Osteocyte (in vitro differentiated cells): ENCODE data around the gene PBX3. TPM values are rescaled to one million over a fixed set of nuclear protein-coding genes. Genes with fewer than 3 reads are reported as not detected.

Source experiments
- DNase-seq: peaks from one replicate; pipeline ENCODE4 v3.0.0; 2021; ENCODE audit warnings: mixed read lengths; ENCODE audit not compliant: unreplicated experiment; ENCODE audit errors: extremely low spot score
- H3K27ac Mint-ChIP-seq: one replicate; pipeline ENCODE4 v1.8.0; 2021; ENCODE audit warnings: mild to moderate bottlenecking, mixed read lengths; ENCODE audit not compliant: unreplicated experiment
- H3K27me3 Mint-ChIP-seq: one replicate; pipeline ENCODE4 v1.8.0; 2021; ENCODE audit warnings: mixed read lengths; ENCODE audit not compliant: unreplicated experiment
- H3K36me3 Mint-ChIP-seq: one replicate; pipeline ENCODE4 v1.8.0; 2021; ENCODE audit warnings: mixed read lengths; ENCODE audit not compliant: unreplicated experiment
- H3K4me1 Mint-ChIP-seq: one replicate; pipeline ENCODE4 v1.8.0; 2021; ENCODE audit warnings: mixed read lengths; ENCODE audit not compliant: unreplicated experiment
- H3K4me3 Mint-ChIP-seq: one replicate; pipeline ENCODE4 v1.8.0; 2021; ENCODE audit warnings: mild to moderate bottlenecking, moderate library complexity, mixed read lengths; ENCODE audit not compliant: unreplicated experiment
- H3K9me3 Mint-ChIP-seq: one replicate; pipeline ENCODE4 v1.8.0; 2021; ENCODE audit warnings: mixed read lengths; ENCODE audit not compliant: unreplicated experiment
- CTCF ChIP-seq: fragments of 200-600 bp; sonication (generic); IDR thresholded peaks from 2 replicates; pipeline ENCODE4 v1.5.0; 2021; ENCODE audit warnings: antibody characterized with exemption, mild to moderate bottlenecking, moderate library complexity
- total RNA-seq: library from RNA; stranded (reverse); gene quantifications from 2 replicates; pipeline ENCODE4 v1.2.1, GENCODE V29; 2021

PBX3 gene
- total RNA-seq, 1 donor from 2014 or later, result 16.0 TPM

GRCh38 chr9:125785248-125785751, 38.1 kb downstream of the PBX3 start:
- peaks cover 14% of the 10 kb centered on the region for H3K4me1 Mint-ChIP-seq
- no peak overlapping the region for H3K4me3 Mint-ChIP-seq
- peaks cover 21% of the 10 kb centered on the region for H3K36me3 Mint-ChIP-seq
- H3K27me3 Mint-ChIP-seq, result no peaks in the 10 kb centered on the region
- no peak for DNase-seq
- H3K9me3 Mint-ChIP-seq, result peaks cover 9% of the 10 kb centered on the region
- no peak overlapping the region for H3K27ac Mint-ChIP-seq
- no peak for TF ChIP-seq CTCF

- no peaks in the 10 kb centered on the region for H3K27me3 Mint-ChIP-seq
- peaks cover 16% of the 10 kb centered on the region for H3K36me3 Mint-ChIP-seq
- peaks cover 14% of the 10 kb centered on the region for H3K4me1 Mint-ChIP-seq
- TF ChIP-seq CTCF, result no peak
- H3K4me3 Mint-ChIP-seq, result no peak overlapping the region
- DNase-seq, result no peak
- peaks cover 4% of the 10 kb centered on the region for H3K9me3 Mint-ChIP-seq
- no peak overlapping the region for H3K27ac Mint-ChIP-seq
These were observed 40.5 kb downstream of the PBX3 start for GRCh38 chr9:125787715-125788114.

- H3K9me3 Mint-ChIP-seq, result no peaks in the 10 kb centered on the region
- TF ChIP-seq CTCF, result no peak
- H3K4me1 Mint-ChIP-seq, result peaks cover 10% of the 10 kb centered on the region
- H3K27me3 Mint-ChIP-seq, result no peaks in the 10 kb centered on the region
- peaks cover 12% of the 10 kb centered on the region for H3K36me3 Mint-ChIP-seq
- no peak overlapping the region for H3K27ac Mint-ChIP-seq
- no peak for DNase-seq
- H3K4me3 Mint-ChIP-seq, result no peak overlapping the region
These were observed 42.0 kb downstream of the PBX3 start for GRCh38 chr9:125789196-125789595.

- Mint-ChIP-seq H3K9me3 (no peaks in the 10 kb centered on the region), H3K4me1 (peaks cover 7% of the 10 kb centered on the region), H3K27ac (no peak overlapping the region), H3K36me3 (no peaks in the 10 kb centered on the region), H3K27me3 (no peaks in the 10 kb centered on the region), H3K4me3 (no peak overlapping the region)
- no peak for DNase-seq
- TF ChIP-seq CTCF, result no peak
These were observed 47.5 kb downstream of the PBX3 start for GRCh38 chr9:125794708-125795107.

GRCh38 chr9:125795970-125796596, 48.9 kb downstream of the PBX3 start:
- DNase-seq, result no peak
- no peak overlapping the region for H3K4me3 Mint-ChIP-seq
- H3K4me1 Mint-ChIP-seq, result peaks cover 10% of the 10 kb centered on the region
- H3K36me3 Mint-ChIP-seq, result no peaks in the 10 kb centered on the region
- no peaks in the 10 kb centered on the region for H3K27me3 Mint-ChIP-seq
- H3K9me3 Mint-ChIP-seq, result no peaks in the 10 kb centered on the region
- TF ChIP-seq CTCF, result no peak
- H3K27ac Mint-ChIP-seq, result no peak overlapping the region
